Astrocyte (in vitro differentiated cells and primary cell): ENCODE results near the gene PNMT. TPM values are rescaled to one million over a fixed set of nuclear protein-coding genes. Genes with fewer than 3 reads are reported as not detected.

ENCODE experiments used
- DNase-seq: peaks from one replicate; pipeline ENCODE4 v3.0.0-alpha.2; 2010; ENCODE audit warnings: low read depth
- FAIRE-seq: peaks from 2 replicates; lab custom pipeline; 2011; peaks lifted over from hg19 to GRCh38; lab: Jason Lieb, UNC
- H2AFZ ChIP-seq: 2 replicates; pipeline ENCODE4 v1.6.0; 2012; ENCODE audit warnings: low read depth, low read length, inconsistent platforms
- H3K27ac ChIP-seq: 2 replicates; pipeline ENCODE4 v1.5.1; 2011; ENCODE audit warnings: low read depth, low read length, inconsistent platforms
- H3K27me3 ChIP-seq: 2 replicates; pipeline ENCODE4 v1.6.0; 2011; ENCODE audit warnings: low read length, inconsistent platforms; ENCODE audit not compliant: insufficient read depth
- H3K36me3 ChIP-seq: 2 replicates; pipeline ENCODE4 v1.5.1; 2011; ENCODE audit warnings: low read length, inconsistent platforms; ENCODE audit not compliant: insufficient read depth
- H3K4me1 ChIP-seq: 2 replicates; pipeline ENCODE4 v1.5.1; 2011; ENCODE audit warnings: low read length, inconsistent platforms; ENCODE audit not compliant: insufficient read depth
- H3K4me2 ChIP-seq: 2 replicates; pipeline ENCODE4 v1.6.0; 2012; ENCODE audit warnings: low read length, inconsistent platforms
- H3K4me3 ChIP-seq: 2 replicates; pipeline ENCODE4 v1.5.1; 2011; ENCODE audit warnings: low read depth, mild to moderate bottlenecking, low read length, inconsistent platforms; ENCODE audit not compliant: insufficient read depth
- H3K79me2 ChIP-seq: 2 replicates; pipeline ENCODE4 v1.6.0; 2012; ENCODE audit warnings: mild to moderate bottlenecking, low read length, inconsistent platforms; ENCODE audit not compliant: insufficient read depth
- H3K9ac ChIP-seq: 2 replicates; pipeline ENCODE4 v1.6.0; 2012; ENCODE audit warnings: mild to moderate bottlenecking, low read length, inconsistent platforms
- H3K9me3 ChIP-seq: 2 replicates; pipeline ENCODE4 v1.5.1; 2012; ENCODE audit warnings: low read depth, mild to moderate bottlenecking, low read length, inconsistent platforms; ENCODE audit not compliant: insufficient read depth
- H4K20me1 ChIP-seq: 2 replicates; pipeline ENCODE4 v1.6.0; 2012; ENCODE audit warnings: low read length, inconsistent platforms; ENCODE audit not compliant: insufficient read depth
- H3K27ac Mint-ChIP-seq: one replicate; pipeline ENCODE4 v1.8.0; 2021; ENCODE audit warnings: mild to moderate bottlenecking, mixed read lengths; ENCODE audit not compliant: unreplicated experiment
- H3K27me3 Mint-ChIP-seq: one replicate; pipeline ENCODE4 v1.8.0; 2021; ENCODE audit warnings: low read depth, mixed read lengths; ENCODE audit not compliant: unreplicated experiment
- H3K36me3 Mint-ChIP-seq: one replicate; pipeline ENCODE4 v1.8.0; 2021; ENCODE audit warnings: low read depth, mixed read lengths; ENCODE audit not compliant: unreplicated experiment
- H3K4me1 Mint-ChIP-seq: one replicate; pipeline ENCODE4 v1.8.0; 2021; ENCODE audit warnings: low read depth, mixed read lengths; ENCODE audit not compliant: unreplicated experiment
- H3K4me3 Mint-ChIP-seq: one replicate; pipeline ENCODE4 v1.8.0; 2021; ENCODE audit warnings: mild to moderate bottlenecking, moderate library complexity, mixed read lengths; ENCODE audit not compliant: unreplicated experiment
- H3K9me3 Mint-ChIP-seq: one replicate; pipeline ENCODE4 v1.8.0; 2021; ENCODE audit warnings: mild to moderate bottlenecking, mixed read lengths; ENCODE audit not compliant: unreplicated experiment
- CTCF ChIP-seq: IDR thresholded peaks from 2 replicates; pipeline ENCODE4 v1.5.1; 2011; ENCODE audit warnings: low read depth, mild to moderate bottlenecking, inconsistent platforms, low read length, moderate library complexity; ENCODE audit not compliant: insufficient read depth
- EZH2 ChIP-seq: IDR thresholded peaks from 2 replicates; pipeline ENCODE4 v1.6.1; 2012; ENCODE audit warnings: mild to moderate bottlenecking, low read length, inconsistent platforms; ENCODE audit not compliant: insufficient read depth
- total RNA-seq: library from RNA; stranded (reverse); gene quantifications from 2 replicates; pipeline ENCODE4 v1.2.1, GENCODE V29; 2021

Gene PNMT
- total RNA-seq, 1 donor from 2014 or later = 0.59 TPM

GRCh38 chr17:39714234-39714633, 46.0 kb downstream of the PNMT start:
- H3K4me3 Mint-ChIP-seq = no peak overlapping the region
- DNase-seq (no peak), FAIRE-seq (no peak)
- H2AFZ ChIP-seq = no peak overlapping the region
- no peaks in the 10 kb centered on the region for H3K9me3 ChIP-seq
- no peaks in the 10 kb centered on the region for H3K27me3 Mint-ChIP-seq
- H3K4me3 ChIP-seq = no peak overlapping the region
- no peak overlapping the region for H3K27ac Mint-ChIP-seq
- no peak overlapping the region for H3K9ac ChIP-seq
- peaks cover 6% of the 10 kb centered on the region for H4K20me1 ChIP-seq
- no peak overlapping the region for H3K4me2 ChIP-seq
- H3K9me3 Mint-ChIP-seq = no peaks in the 10 kb centered on the region
- peaks cover 17% of the 10 kb centered on the region for H3K36me3 ChIP-seq
- no peaks in the 10 kb centered on the region for H3K4me1 Mint-ChIP-seq
- H3K27ac ChIP-seq = no peak overlapping the region
- H3K4me1 ChIP-seq = no peaks in the 10 kb centered on the region
- no peaks in the 10 kb centered on the region for H3K79me2 ChIP-seq
- peaks cover 7% of the 10 kb centered on the region for H3K36me3 Mint-ChIP-seq
- TF ChIP-seq EZH2 = no peak
- TF ChIP-seq CTCF = no peak
- H3K27me3 ChIP-seq = no peaks in the 10 kb centered on the region

GRCh38 chr17:39715375-39716072, 47.3 kb downstream of the PNMT start:
- H3K4me2 ChIP-seq = no peak overlapping the region
- no peak overlapping the region for H3K4me3 ChIP-seq
- FAIRE-seq = no peak
- H3K36me3 ChIP-seq = peaks cover 15% of the 10 kb centered on the region
- TF ChIP-seq EZH2 (no peak), CTCF (no peak)
- no peaks in the 10 kb centered on the region for H3K4me1 ChIP-seq
- Mint-ChIP-seq H3K4me1 (no peaks in the 10 kb centered on the region), H3K36me3 (peaks cover 11% of the 10 kb centered on the region), H3K4me3 (no peak overlapping the region), H3K27me3 (no peaks in the 10 kb centered on the region), H3K9me3 (no peaks in the 10 kb centered on the region), H3K27ac (no peak overlapping the region)
- no peaks in the 10 kb centered on the region for H3K27me3 ChIP-seq
- H3K79me2 ChIP-seq = no peaks in the 10 kb centered on the region
- no peaks in the 10 kb centered on the region for H3K9me3 ChIP-seq
- H2AFZ ChIP-seq = no peak overlapping the region
- DNase-seq = no peak
- peaks cover under 1% of the 10 kb centered on the region for H4K20me1 ChIP-seq
- H3K27ac ChIP-seq = no peak overlapping the region
- H3K9ac ChIP-seq = no peak overlapping the region
